Measurements from ENCODE around the gene ZNF205.

Gene ZNF205

DNA sequence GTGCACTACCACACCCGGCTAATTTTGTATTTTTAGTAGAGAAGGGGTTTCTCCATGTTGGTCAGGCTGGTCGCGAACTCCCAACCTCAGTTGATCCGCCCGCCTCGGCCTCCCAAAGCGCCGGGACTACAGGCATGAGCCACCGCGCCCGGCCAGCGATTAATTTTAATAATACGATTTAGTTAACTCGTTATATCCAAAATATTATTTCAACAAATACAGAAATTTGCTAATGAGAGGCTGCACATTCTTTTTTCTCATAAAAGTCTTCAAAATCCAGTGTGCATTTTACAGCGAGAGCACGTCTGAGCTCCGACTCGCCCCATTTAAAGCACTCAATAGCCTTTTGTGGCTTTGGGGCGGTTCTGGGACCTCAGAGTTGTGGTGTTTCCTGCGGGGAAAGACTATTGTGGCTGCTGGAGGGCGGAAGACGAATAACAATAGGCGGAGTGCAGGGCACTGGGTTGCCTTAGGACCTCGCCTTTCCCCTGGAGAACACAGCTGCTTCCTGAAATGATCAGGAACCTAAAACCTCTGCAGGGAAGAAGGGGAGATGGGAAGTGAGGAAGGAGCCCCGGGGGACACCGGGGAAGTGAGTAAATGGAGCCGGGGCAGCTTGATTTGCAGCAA is 10.4 kb upstream of the ZNF205 start:
- DNase-seq, result peak; percentile 47

GRCh38 chr16:3106205-3106928 is 6.0 kb upstream of the ZNF205 start:
- DNase-seq (peak; percentile 94), ATAC-seq (peak; percentile 91)

More for the DNA sequence above, 10.4 kb upstream of the ZNF205 start:
- no peak for ATAC-seq

- ATAC-seq (no peak), DNase-seq (no peak)
Measured at GRCh38 chr16:3112881-3113574, 642 bp downstream of the ZNF205 start.

DNA sequence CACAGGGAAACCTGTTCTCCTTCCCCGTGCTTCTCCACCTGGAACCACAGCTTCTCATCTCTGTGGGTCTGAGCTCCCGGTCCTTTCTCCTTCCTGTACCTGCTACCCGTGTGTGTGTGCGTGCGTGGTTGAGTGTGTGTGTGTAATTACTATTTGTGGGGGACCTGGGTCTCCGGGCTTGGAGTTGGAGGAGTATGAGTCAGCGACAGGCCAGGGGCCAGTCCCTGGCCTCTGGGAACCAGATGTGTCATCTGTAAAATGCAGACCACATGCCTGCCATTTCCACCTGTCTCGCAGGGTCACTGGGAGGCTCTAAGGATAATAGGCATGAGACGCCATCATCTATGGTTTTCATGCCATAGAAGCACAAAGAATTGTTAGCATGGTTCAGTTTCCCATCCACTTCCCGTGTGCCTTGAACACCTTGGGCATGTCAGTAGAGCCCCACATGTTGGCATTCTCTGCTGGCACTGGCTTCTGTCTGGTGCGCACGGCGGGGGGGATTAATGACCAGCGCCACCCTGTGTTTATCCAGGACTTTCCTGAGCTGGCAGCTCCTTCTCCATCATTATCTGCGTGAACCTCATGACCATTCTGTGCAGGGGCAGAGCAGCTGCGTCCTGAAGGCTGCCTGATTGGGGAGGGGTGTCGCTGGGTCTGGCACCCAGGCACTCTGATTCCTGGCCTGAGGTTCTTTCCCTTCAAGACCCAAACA is 1.5 kb downstream of the ZNF205 start:
- ATAC-seq, result no peak
- DNase-seq, result no peak

DNA sequence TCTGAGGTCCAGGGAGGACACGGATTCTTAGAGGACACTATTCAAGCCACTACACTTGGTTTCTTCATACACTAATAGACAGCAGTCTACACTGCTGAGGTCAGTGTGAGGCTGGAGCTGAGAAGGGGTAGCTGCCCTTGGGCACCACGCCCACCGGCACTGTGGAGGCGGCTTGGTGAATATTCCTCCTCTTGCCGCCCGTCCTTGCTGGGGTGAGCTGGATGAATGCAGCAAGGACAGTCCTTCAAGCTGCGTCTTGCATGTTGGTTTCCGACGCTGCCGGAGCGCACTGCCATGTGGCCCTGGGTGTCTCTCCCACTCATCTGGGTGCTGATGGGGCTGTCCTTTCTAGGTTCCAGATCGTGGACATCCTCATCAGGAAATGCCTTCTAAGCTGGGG is 2.6 kb downstream of the ZNF205 start:
- ATAC-seq, result no peak

GRCh38 chr16:3115561-3115960 is 3.2 kb downstream of the ZNF205 start:
- DNase-seq (no peak), ATAC-seq (no peak)

More for the DNA sequence above, 2.6 kb downstream of the ZNF205 start:
- DNase-seq, result no peak

DNA sequence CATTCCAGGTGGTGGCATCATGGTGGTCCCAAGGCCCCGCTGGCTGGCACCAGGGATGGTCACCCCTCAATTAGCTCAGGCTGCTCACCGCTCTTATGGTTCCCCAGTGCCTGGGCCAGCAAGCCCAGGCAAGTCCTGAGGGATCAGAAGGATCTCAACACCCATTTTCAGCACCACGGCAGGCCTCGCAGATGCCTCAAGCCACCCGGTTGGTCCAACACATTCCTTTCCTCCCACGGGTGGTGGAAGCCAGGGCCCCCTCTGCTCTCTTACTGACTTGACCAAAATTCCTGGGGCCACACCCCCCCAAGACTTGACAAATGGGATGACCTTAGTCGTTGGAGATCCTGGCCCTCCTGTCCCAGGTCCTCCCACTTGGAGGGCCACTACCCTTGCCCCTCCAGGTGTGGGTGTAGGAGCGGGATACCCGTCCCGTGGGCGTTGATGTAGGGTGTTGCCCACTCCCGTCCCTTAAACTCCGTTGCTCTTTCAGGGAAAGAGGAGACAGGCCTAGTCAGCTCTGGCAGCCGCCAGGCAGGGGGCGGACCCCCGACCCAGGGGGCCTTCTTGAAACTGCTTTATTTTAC is 5.9 kb downstream of the ZNF205 start:
- ATAC-seq (no peak), DNase-seq (no peak)

- ATAC-seq, result no peak
- DNase-seq, result no peak
Measured at GRCh38 chr16:3118846-3119245, 6.5 kb downstream of the ZNF205 start.

DNA sequence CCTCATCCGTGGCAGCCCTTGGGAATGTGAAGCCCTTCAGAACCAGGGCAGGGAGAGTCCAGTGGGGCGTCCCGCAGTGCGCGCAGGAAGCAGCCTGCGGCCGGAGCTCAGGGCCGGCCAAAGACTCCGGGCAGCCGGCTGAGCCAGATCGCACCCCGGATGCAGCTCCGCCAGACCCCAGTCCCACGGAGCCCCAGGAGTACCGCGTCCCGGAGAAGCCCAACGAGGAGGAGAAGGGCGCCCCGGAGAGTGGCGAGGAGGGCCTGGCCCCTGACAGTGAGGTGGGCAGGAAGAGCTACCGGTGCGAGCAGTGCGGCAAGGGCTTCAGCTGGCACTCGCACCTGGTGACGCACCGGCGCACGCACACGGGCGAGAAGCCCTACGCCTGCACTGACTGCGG is 6.9 kb downstream of the ZNF205 start:
- no peak for DNase-seq
- no peak for ATAC-seq

DNA sequence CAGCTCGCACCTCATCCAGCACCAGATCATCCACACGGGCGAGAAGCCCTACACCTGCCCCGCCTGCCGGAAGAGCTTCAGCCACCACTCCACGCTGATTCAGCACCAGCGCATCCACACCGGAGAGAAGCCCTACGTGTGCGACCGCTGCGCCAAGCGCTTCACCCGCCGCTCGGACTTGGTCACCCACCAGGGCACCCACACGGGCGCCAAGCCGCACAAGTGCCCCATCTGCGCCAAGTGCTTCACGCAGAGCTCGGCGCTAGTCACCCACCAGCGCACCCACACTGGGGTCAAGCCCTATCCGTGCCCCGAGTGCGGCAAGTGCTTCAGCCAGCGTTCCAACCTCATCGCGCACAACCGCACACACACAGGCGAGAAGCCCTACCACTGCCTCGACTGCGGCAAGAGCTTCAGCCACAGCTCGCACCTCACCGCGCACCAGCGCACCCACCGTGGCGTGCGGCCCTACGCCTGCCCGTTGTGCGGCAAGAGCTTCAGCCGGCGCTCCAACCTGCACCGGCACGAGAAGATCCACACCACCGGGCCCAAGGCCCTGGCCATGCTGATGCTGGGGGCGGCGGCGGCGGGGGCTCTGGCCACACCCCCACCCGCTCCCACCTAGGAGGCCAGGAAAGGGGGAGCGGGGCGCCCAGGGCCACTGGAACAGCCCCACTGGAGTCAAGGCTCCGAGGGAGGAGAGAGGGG is 7.5 kb downstream of the ZNF205 start:
- DNase-seq (no peak), ATAC-seq (no peak)

DNA sequence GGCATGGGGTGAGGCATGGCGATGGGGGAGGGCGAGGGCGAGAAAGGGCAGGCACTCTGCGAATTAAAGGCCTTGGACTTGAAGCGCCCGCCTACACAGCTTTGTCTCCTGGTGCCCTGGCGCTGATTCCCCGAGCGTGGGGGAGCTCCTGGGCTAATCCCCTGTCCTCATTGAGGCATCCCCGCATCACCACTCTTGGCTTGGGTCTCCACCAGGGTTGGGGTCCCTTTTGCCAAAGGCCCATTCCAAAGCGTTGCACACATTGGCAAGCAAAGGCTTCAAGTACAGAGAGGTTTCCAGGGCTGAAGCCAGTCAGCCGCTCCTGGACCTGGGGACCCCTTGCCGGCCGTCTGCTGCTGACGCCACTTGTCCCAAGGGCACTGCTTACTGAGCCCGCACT is 8.0 kb downstream of the ZNF205 start:
- ATAC-seq (no peak), DNase-seq (no peak)

GRCh38 chr16:3121851-3122467 is 9.6 kb downstream of the ZNF205 start:
- DNase-seq (no peak), ATAC-seq (no peak)

- ATAC-seq, result no peak
- no peak for DNase-seq
Measured at GRCh38 chr16:3122926-3123570, 10.7 kb downstream of the ZNF205 start.

DNA sequence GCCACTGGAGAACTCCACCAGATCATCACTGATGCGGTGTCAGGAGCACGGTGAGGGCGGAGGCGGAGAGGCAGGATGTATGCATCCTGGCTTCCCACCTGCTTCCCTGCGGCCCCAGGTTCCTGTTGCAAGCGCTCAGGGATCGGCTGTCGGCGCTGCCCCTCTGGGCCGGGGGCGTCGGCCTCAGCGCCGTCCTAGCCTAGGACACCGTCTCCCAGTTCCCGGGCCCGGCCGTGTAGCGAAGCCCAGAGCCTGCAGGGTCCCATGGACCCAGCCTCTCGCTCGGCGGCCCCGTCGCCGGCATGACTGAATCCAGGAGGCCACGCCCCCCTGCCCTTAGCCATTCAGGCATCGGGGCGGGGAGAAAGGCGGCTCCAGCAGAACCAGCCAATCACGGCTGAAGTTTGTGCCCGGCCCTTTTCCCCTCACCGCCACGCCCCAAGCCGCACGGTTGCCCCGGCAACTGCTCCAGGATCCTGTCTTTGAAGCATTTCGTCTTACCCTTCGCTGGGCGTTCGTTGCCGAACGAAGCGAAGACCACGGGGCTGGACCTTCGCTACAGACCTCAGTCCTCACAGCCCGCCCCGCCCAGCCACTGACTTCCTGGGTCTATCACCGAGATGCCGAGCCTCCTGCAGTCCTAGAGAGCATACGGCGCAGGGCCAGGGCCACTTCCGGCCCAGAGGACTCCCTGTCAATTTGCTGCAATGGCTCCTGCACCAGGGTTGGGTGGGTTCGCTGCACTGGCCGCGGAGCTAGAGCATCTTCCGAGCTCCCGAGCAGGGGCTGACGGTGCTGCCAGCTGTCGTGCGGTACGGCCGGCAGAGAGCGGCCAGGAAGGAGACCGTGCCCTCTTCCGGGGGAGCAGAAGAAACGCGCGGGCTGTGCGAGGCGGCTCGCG is 11.8 kb downstream of the ZNF205 start:
- ATAC-seq (peak; percentile 92), DNase-seq (peak; percentile 98)

DNA sequence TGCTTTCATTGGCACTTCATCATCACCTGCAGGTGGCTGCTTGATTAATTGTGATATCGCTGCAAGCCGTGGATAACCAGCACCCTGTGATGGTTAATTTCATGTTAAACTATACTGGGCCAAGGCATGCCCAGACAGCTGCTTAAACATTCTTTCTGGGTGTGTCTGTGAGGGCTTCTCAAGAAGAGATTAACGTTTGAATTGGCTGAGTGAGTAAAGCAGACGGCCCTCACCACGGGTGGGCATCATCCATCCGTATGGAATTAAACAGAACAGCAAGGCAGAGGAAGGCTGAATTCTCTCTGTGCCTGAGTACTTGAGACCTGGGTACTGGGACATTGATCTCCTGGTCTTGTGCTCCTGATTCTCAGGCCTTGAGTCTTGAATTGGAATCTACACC is 15.4 kb downstream of the ZNF205 start:
- no peak for DNase-seq
- ATAC-seq, result no peak

GRCh38 chr16:3129137-3130131 is 17.0 kb downstream of the ZNF205 start:
- ATAC-seq, result peak; percentile 73
- DNase-seq, result peak; percentile 78

DNA sequence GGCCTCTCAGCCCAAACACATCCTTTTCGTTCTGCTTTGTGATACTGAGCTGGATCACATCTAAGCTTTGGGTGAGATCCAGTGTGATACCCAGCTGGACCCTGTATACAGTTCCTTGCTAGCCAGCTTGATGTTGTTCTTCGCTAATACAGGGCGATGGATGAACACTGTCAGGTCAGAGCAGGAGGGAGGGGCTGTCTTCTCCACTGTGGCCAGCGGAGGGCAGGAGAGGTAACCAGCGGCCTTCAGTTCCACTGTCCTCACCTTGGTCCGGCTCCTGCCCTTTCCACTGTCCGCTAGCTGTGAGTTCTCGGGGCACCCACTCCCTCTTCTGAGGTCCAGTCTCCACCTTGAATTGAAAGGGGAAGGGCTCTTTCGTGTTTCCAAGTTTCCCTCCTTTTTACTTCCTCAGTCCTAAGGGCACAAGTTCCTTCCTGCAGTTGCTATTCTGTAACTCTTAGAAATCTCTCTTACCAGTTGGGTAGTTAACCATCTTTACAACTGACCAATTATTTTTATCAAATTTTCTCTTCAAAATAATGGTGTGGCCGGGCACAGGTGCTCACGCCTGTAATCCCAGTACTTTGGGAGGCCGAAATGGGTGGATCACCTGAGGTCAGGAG is 19.5 kb downstream of the ZNF205 start:
- ATAC-seq, result no peak

GRCh38 chr16:3133844-3134243 is 21.5 kb downstream of the ZNF205 start:
- no peak for DNase-seq
- ATAC-seq, result no peak

More for the DNA sequence above, 19.5 kb downstream of the ZNF205 start:
- DNase-seq, result peak; percentile 67

Measured in stimulated activated naive CD8-positive, alpha-beta T cell treated with anti-CD3 and anti-CD28 coated beads, Interleukin-15, Interleukin-2, amounts not matched to agents 100 U/mL and 50 U/mL, for 24 hours (primary cell).